ENCODE results near the gene CCNJL. TPM values are rescaled to one million over a fixed set of nuclear protein-coding genes. Genes with fewer than 3 reads are reported as not detected.

The CCNJL gene
- total RNA-seq, 2 experiments from 2014 or later: 0.13 TPM; not detected in 1

DNA sequence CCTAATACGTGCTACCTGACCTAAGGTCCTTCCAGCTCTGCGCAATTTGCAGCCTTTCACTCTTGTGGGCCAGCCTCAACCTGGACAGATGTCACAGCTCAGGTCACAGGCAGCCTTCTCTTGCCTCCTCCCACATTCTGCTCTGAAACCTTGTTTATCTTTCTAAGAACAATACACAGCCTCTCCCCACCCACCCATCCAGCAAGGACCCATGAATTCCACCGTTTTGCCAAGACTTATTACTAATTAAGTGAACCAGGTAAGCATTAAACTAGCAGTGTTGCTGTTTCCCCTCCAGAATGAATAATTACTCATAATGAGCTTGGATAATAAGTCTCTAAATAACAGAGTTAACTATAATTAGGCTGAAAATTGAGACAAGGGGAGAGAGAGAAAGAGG, 72.0 kb downstream of the CCNJL start:
- CTCF ChIA-PET: interaction anchor here (0.6 to 1.5 kb wide), 2 partner anchors 10 to 13 kb away, joined by 3 to 6 read pairs; no protein-coding TSS in a partner anchor
- POLR2A ChIA-PET: no interaction called here

DNA sequence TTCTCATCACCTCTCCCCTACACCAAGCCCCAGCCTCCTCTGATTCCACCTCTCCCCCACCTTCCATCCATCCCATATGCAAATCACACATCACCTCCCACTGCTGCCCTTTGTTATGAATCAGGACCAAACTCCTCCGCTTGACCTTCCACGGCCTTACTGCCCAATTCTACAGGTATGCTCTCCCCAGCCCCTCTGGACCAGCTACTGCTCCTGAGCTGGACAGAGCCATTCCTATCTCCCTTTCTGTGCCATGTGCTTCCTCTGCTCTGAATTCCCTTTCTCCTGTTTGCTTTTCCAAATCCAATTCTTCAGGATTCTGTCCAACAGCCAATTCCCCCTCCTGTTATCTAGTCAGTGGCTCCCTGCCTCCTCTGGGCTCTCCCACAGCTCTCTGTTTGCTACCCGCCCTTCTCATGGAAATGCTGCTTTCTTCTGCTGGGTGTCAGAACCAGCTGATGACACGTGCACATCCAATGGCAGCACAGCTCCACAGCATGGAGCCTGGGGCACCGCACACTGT, 74.7 kb downstream of the CCNJL start:
- ChIA-PET CTCF (no interaction called here), POLR2A (no interaction called here)

DNA sequence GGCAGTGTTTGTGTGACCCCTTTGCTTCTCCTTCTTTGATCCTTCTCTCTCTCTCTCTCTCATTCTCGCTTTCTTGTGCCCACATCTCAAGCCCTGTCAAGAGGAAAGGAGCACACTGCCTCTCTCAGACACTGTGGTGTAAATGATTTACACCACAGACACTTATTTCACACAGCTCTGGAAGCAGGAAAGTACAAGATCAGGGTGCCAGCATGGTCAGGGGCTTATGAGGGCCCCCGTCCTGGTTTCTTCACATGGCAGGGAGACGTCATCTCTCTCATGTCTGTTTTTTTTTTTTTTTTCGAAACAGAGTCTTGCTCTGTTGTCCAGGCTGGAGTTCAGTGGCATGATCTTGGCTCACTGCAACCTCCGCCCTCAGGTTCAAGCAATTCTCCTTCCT, 76.6 kb downstream of the CCNJL start:
- POLR2A ChIA-PET: no interaction called here
- CTCF ChIA-PET: no interaction called here

DNA sequence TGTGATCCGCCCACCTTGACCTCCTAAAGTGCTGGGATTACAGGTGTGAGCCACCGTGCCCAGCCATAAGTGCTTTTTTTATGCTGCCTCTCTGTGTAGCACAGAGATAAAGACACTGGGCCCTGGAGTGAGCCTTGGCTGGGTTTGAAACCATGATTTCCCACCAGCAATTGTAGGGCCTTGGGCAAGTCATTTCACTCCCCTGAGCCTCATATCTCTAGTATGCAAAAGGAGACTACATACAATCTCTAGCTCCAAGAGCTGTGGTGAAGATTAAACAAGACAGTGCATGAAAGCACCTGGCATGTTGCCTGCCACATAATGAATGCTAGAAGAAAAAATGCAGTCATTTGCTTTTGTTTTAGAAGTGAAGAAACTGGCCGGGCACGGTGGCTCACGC, 79.1 kb downstream of the CCNJL start:
- ChIA-PET POLR2A (no interaction called here), CTCF (no interaction called here)

DNA sequence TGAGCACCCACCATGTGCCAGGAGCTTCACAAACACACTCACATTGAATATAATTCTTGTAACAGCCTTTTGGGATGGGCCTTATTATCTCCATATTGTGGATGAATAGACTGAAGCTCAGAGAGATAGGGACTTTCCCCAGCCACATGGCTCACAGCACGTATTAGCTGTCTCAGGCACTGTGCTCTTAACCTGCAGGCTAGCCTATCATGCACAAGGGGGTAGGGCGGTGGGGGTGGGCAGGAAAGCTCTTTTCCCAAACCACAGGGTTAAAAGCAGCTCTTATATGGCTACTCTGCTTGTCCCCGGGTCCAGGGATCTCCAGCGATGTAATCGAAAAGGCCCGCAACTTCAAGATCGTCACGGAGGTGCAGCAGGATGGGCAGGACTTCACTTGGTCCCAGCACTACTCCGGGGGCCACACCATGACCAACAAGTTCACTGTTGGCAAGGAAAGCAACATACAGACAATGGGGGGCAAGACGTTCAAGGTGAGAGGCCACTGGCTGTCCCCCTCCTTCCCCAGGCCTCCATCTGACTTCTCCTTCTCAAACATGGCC, 80.5 kb downstream of the CCNJL start:
- CTCF ChIA-PET: interaction anchor here (1.6 kb wide), 1 partner anchor 30 kb away, joined by 4 read pairs; no protein-coding TSS in a partner anchor
- POLR2A ChIA-PET: no interaction called here

DNA sequence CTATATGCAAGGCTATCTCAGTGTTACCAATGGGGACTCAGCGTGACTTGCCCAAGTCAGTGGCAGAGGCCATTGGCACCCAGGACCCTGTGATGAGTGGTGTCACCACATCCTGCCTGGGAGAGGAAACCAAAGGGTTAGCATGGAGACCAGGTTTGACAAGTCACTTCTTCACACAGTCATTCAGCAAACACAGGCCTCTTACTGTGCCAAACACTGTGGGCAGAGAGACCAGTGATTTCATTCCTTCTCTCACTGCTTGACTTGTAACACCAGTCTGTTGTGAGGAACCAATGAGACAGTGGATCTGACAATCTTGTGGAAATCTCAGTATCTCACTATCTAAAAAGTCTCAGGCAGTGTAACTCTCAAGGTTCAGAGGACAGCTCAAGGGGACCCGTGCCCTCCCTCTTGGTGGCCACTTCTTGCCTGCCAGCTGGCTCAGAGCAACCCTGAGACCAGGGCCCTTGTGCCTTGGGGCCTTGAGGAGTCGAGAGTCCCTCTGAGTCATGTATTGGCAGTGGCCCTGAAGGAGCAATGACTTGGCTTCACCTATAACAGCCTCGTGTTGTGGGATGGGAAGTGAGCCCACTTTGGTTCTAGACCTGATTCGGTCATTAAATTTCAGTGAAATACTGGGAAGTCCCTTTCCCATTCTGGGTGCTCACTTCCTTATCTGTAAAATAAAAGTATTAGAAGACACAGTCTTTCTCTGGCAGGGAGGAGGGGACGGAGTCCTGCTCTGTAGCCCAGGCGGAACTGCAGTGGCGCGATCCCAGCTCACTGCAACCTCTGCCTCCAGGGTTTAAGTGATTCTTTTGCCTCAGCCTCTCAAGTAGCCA, 81.5 kb downstream of the CCNJL start:
- CTCF ChIA-PET: interaction anchor here (1.6 kb wide), 1 partner anchor 30 kb away, joined by 4 read pairs; no protein-coding TSS in a partner anchor
- POLR2A ChIA-PET: no interaction called here

DNA sequence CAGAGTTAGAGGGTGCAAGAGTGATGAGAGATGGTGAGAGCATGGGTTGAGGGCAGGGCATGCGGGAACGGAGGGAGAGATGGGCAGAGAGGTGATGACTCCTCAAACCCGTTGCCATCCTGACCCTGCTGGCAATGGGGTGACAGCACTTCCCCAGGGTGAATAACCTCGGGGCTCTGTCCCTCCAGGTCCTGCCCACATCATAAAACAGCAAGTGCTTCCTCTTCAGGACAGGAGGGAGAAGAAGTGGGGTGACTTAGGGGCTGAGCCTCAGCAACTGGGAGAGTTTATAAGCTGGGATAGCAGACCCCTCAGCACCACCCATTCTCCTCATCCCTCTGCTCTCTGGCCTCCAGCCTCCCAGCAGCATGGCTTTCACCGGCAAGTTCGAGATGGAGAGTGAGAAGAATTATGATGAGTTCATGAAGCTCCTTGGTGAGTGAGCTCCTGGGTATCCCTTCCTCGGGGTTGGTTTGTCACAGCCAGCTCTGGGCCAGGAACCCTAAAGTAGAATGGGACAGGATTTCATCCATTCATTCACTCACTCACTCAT, 83.1 kb downstream of the CCNJL start, which contains the start of gene FABP6:
Gene FABP6, plus strand, starts transcription at position 317 of the 553 bp plus-strand sequence. Its CDS starts 52 bp downstream, at position 369.
- CTCF ChIA-PET: no interaction called here
- POLR2A ChIA-PET: no interaction called here

DNA sequence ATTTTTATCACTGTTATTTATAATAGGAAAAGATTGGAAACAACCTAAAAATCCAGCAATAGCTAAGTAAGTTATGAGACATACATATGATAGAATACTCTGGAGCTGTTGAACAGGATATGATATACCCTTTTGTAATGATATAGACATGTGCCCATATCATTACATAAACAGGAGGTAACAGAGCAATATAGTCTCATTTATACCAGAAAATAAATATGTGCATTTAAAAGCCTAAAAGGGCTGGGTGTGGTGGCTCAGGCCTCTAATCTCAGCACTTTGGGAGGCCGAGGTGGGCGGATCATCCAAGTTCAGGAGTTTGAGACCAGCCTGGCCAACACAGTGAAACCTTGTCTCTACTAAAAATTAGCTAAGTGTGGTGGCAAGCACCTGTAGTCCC, 85.4 kb downstream of the CCNJL start:
- ChIA-PET POLR2A (no interaction called here), CTCF (interaction anchor here (0.7 kb wide), 1 partner anchor 13 kb away, joined by 3 read pairs; no protein-coding TSS in a partner anchor)

DNA sequence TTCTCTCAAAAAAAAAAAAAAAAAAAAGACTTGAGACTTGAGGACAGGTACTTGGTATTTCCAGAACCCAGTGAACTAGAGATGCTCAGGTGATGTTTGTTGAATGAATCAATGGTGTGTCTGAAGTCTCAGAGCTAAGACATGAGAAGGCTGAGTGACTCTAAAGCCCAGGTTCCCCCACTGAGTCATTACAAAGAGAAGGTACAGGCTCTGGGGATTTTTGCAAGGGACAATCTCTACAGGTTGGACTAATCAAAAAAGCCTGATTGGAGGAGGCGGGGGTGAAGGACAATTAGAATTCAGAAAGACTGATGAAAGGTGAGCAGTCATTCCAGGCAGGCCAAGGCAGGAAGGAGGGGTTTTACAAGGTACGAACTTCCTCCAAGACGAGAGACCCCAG, 91.3 kb downstream of the CCNJL start:
- ChIA-PET CTCF (no interaction called here), POLR2A (no interaction called here)

DNA sequence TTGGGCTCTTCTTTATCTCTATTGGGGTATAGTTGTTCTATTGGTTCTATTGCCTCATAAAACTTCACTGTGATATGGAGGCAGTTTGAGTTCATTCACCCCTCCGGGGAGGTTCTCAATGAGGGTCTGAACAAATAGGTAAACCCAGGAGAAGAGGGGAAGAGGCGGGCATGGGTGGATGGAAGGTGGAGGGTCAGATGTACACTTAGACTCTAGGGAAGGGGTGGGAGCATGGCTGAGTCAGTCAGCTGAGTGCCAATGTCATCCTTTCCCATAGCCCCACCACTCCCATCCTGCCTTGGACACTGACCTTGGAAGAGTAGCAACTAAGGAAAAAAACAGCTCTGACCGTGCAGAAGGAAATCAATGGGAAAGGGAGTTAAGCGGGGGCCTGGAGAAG, 93.0 kb downstream of the CCNJL start:
- POLR2A ChIA-PET: no interaction called here
- CTCF ChIA-PET: no interaction called here

DNA sequence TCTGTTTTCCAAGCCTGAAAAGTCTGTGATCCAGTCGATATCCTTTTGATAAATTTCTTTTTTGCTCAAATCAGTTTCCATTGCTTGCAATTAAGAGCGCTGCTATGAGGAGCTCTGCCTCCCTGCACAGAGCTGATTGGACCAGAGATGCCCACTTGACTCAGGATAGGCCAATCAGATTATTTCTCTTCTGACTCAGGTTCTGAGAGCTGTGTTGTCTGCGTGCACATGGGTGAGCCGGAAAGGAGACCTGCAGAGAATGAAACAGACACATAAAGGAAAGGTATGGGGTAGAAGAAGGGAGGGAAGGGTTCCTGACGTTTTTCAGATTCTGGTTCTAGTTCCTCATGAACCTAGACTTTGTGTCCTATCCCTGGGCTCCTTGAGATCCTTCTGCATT, 98.8 kb downstream of the CCNJL start:
- POLR2A ChIA-PET: no interaction called here
- CTCF ChIA-PET: no interaction called here

DNA sequence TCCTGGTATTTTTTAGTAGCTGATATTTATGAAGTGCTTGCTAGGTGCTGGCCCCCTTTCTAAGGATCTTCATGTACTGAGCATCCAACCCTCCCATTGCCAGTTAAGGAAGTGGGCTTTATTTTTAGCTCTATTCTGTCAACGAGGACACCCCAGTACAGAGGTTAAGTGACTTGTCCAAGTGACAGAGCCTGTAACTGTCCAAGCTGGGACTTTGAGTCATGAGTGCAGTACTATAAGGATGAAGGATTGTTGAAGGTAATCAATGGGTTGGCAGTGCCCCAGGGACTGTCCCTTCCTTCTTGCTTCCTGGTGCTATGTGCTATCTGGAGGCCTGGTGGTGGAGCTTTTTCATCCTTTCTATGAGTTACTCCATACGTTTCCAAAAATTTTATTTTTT, 101.0 kb downstream of the CCNJL start:
- POLR2A ChIA-PET: no interaction called here
- CTCF ChIA-PET: no interaction called here

DNA sequence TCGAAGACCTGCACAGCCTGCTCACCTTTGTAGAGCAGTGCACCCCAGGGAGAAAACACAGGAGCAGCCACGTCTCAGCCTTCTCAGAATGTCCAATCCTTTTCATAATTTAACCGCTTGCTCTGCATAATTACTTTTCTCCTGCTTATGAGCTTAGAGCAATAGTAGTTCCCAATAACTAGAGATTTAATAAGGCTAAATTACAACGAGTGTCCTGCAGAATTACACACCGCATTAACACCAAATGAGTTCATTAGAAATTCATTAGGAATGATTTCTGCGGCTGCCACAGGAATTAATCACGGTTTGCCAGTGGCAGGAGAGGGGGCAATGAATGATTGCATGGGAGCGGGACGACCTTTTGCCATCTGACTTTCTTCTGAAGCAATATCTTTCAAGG, 101.8 kb downstream of the CCNJL start:
- ChIA-PET POLR2A (no interaction called here), CTCF (no interaction called here)

DNA sequence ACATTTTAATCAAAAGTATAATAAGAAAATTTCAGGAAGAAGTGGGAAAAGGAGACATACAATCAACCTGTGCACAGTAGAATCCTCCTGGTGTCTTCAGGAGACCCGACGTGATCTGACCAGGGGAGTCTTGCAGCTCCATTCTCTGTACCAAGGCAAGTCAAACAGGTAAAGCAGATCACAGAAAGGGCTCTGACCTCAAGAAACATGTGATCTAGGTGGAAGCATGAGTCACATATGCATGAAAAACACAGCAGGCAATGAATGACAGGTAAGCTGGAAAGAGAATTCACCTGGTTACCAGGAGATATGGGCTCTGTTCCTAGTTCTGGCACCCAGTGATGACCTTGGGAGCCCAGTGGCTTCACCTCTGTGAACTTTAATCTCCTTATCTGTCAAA, 102.4 kb downstream of the CCNJL start:
- ChIA-PET POLR2A (no interaction called here), CTCF (no interaction called here)

DNA sequence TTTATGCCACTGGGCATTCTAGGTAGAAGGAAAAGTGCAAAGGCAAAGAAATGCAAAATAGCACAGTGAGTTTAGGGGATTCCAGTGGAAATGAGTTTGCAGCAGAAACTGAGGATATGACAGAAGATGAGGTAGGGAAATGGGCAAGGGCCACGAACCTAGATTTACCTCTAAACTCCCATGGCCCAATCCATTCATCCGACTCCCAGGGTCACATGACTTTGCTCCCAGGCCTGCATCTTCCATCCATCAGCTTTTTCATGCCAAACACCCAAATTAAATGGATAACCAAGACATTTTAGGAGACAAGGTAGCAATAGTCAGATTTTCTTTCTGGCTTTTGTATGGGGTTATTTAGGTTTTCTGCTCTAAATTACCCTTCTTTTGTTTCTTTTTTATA, 105.3 kb downstream of the CCNJL start:
- CTCF ChIA-PET: no interaction called here
- POLR2A ChIA-PET: no interaction called here

Other genes with a start within 250 kb of the CCNJL start
- 10 to 100 TPM; 19.7 to 20.7 TPM for gene PWWP2A, start 193.1 kb downstream of the CCNJL start, total RNA-seq
- not detected for gene FABP6, start 83.1 kb downstream of the CCNJL start, total RNA-seq
- gene C1QTNF2, start 58.1 kb upstream of the CCNJL start, total RNA-seq: not detected
- gene FAM200C, start 87.5 kb upstream of the CCNJL start, total RNA-seq: 1 to 10 TPM; 1.0 to 1.2 TPM
- gene SLU7, start 106.5 kb upstream of the CCNJL start, total RNA-seq: 10 to 100 TPM; 37.8 to 42.0 TPM
- gene PTTG1, start 109.3 kb upstream of the CCNJL start, total RNA-seq: 100 to 1,000 TPM; 103 to 106 TPM

Data from activated CD8-positive, alpha-beta memory T cell treated with anti-CD3 and anti-CD28 coated beads for 36 hours (primary cell).